ENCODE results near the gene IRF4. TPM values are rescaled to one million over a fixed set of nuclear protein-coding genes. Genes with fewer than 3 reads are reported as not detected.

IRF4 gene
- total RNA-seq, 1 experiment from 2014 or later = not detected

- DNase-seq = no peak
- H3K9me3 Mint-ChIP-seq (ENCODE audit: low read depth, unreplicated experiment) = no peaks in the 10 kb centered on the region
- CTCF ChIA-PET = no interaction called here
- no peak overlapping the region for H3K27ac Mint-ChIP-seq (ENCODE audit: unreplicated experiment)
- H3K36me3 Mint-ChIP-seq (ENCODE audit: insufficient read depth, unreplicated experiment) = no peaks in the 10 kb centered on the region
- no TSS peak for BruUV-seq (replicated peaks)
- peaks cover 30% of the 10 kb centered on the region for H3K27me3 Mint-ChIP-seq (ENCODE audit: unreplicated experiment)
- H3K4me3 Mint-ChIP-seq (ENCODE audit: low read depth, unreplicated experiment) = no peak overlapping the region
- H3K4me1 Mint-ChIP-seq (ENCODE audit: low read depth, unreplicated experiment) = no peaks in the 10 kb centered on the region
- TF ChIP-seq, protein P1, sequence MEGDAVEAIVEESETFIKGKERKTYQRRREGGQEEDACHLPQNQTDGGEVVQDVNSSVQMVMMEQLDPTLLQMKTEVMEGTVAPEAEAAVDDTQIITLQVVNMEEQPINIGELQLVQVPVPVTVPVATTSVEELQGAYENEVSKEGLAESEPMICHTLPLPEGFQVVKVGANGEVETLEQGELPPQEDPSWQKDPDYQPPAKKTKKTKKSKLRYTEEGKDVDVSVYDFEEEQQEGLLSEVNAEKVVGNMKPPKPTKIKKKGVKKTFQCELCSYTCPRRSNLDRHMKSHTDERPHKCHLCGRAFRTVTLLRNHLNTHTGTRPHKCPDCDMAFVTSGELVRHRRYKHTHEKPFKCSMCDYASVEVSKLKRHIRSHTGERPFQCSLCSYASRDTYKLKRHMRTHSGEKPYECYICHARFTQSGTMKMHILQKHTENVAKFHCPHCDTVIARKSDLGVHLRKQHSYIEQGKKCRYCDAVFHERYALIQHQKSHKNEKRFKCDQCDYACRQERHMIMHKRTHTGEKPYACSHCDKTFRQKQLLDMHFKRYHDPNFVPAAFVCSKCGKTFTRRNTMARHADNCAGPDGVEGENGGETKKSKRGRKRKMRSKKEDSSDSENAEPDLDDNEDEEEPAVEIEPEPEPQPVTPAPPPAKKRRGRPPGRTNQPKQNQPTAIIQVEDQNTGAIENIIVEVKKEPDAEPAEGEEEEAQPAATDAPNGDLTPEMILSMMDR (IDR thresholded peaks at IDR 0.05; ENCODE audit: unreplicated experiment) = no peak
- intact Hi-C loops (cut with micrococcal nuclease; ENCODE audit: unreplicated experiment) = no loop called here
Measured at GRCh38 chr6:438634-439170, 47.1 kb downstream of the IRF4 start.

DNA sequence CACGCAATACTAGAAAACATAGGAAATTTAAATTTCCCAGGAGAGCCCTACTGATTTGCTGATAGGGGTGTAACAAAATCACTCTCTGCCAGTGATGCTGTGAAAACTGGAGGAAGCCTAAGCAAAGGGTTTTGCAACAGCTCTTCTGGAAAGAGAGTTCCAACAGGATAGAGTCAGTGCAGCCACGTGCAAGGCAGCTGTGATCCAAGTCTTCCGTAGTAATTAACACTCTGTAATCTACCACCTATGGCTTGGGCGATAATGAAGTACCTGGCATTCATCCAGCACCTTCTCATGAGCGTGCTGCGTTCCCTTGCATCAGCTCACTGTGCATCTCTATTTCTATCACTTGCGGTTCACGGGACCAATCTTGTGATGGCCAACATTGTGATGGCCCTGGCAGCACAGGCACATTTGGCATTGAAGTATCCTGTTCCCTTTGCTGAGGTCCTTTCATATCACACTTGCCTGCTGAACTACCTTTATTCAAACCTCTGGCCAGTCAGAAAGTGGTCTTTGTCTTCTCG, 48.2 kb downstream of the IRF4 start:
- Mint-ChIP-seq H3K9me3 (ENCODE audit: low read depth, unreplicated experiment) (no peaks in the 10 kb centered on the region), H3K27ac (ENCODE audit: unreplicated experiment) (no peak overlapping the region), H3K36me3 (ENCODE audit: insufficient read depth, unreplicated experiment) (no peaks in the 10 kb centered on the region), H3K4me3 (ENCODE audit: low read depth, unreplicated experiment) (no peak overlapping the region), H3K27me3 (ENCODE audit: unreplicated experiment) (peaks cover 30% of the 10 kb centered on the region), H3K4me1 (ENCODE audit: low read depth, unreplicated experiment) (no peaks in the 10 kb centered on the region)
- DNase-seq = no peak
- CTCF ChIA-PET = no interaction called here
- TF ChIP-seq, protein P1 (IDR thresholded peaks at IDR 0.05; ENCODE audit: unreplicated experiment) = no peak
- no TSS peak for BruUV-seq (replicated peaks)
- intact Hi-C loops (cut with micrococcal nuclease; ENCODE audit: unreplicated experiment) = no loop called here

DNA sequence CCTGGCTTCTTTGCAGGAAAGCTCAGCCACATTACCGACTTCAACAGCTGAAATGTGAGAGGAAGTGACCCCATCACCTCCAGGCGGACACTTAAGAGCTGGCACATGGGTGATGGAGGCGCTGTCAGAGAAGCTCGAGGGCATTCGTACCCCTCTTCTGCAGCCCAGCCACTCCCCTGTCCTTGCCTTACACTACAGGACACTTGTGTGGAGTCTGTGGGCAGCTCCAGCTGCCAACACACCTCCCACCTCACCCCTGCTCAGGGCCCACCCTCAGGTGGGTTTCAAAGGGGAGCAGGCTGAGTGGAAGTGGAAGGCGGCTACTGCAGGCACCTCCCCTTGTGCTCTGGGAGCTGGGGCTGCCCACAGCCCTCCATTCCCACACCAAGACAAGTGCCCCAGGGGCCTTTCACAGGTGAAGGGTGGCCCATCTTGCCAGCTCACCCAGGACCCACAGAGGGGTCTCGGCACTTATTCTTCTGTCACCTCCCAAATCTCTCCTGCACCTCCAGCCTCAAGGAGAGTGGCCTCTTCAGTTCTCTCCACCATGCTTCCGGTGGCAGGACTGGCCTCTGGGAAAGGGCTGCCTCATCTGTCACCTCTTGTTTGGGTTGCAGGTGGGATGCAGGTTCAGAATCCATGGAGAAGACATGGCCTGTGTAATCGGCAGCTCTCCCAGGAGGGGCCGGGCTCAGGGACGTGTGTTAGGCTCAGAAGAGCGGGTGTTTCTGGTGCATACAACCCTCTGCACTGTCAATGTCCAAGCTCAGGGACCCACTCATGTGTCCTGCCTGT, 49.8 kb downstream of the IRF4 start:
- Mint-ChIP-seq H3K27ac (ENCODE audit: unreplicated experiment) (no peak overlapping the region), H3K27me3 (ENCODE audit: unreplicated experiment) (peaks cover 30% of the 10 kb centered on the region), H3K4me1 (ENCODE audit: low read depth, unreplicated experiment) (no peaks in the 10 kb centered on the region), H3K9me3 (ENCODE audit: low read depth, unreplicated experiment) (no peaks in the 10 kb centered on the region), H3K4me3 (ENCODE audit: low read depth, unreplicated experiment) (no peak overlapping the region), H3K36me3 (ENCODE audit: insufficient read depth, unreplicated experiment) (no peaks in the 10 kb centered on the region)
- CTCF ChIA-PET = interaction anchor here (0.7 kb wide), 1 partner anchor 1156 kb away, joined by 3 read pairs; no protein-coding TSS in a partner anchor
- no TSS peak for BruUV-seq (replicated peaks)
- no peak for DNase-seq
- intact Hi-C loops (cut with micrococcal nuclease; ENCODE audit: unreplicated experiment) = no loop called here
- TF ChIP-seq, protein P1 (IDR thresholded peaks at IDR 0.05; ENCODE audit: unreplicated experiment) = no peak

- no peak overlapping the region for H3K4me3 Mint-ChIP-seq (ENCODE audit: low read depth, unreplicated experiment)
- H3K4me1 Mint-ChIP-seq (ENCODE audit: low read depth, unreplicated experiment) = no peaks in the 10 kb centered on the region
- H3K9me3 Mint-ChIP-seq (ENCODE audit: low read depth, unreplicated experiment) = no peaks in the 10 kb centered on the region
- H3K36me3 Mint-ChIP-seq (ENCODE audit: insufficient read depth, unreplicated experiment) = no peaks in the 10 kb centered on the region
- intact Hi-C loops (cut with micrococcal nuclease; ENCODE audit: unreplicated experiment) = no loop called here
- no peak overlapping the region for H3K27ac Mint-ChIP-seq (ENCODE audit: unreplicated experiment)
- TF ChIP-seq, protein P1 (IDR thresholded peaks at IDR 0.05; ENCODE audit: unreplicated experiment) = no peak
- DNase-seq = no peak
- H3K27me3 Mint-ChIP-seq (ENCODE audit: unreplicated experiment) = peaks cover 30% of the 10 kb centered on the region
- no TSS peak for BruUV-seq (replicated peaks)
- CTCF ChIA-PET = no interaction called here
Measured at GRCh38 chr6:443621-444159, 52.1 kb downstream of the IRF4 start.

Data from Calu3 (cell line).